Measurements from ENCODE around the gene NFX1. TPM values are rescaled to one million over a fixed set of nuclear protein-coding genes. Genes with fewer than 3 reads are reported as not detected.

Gene NFX1
- total and polyA plus RNA-seq, 9 of the 15 experiments (the other 6 are each of a cell fraction or from before 2014, with no cell fraction given) = 8.8 to 38.9 (median 26.8) TPM

- no peak for TF ChIP-seq ZBTB26 (CRISPR knock-in tag; IDR thresholded peaks at IDR 0.05)
- TF ChIP-seq HNRNPK (IDR thresholded peaks at IDR 0.05; ENCODE audit: low read depth, low read length, poor library complexity, severe bottlenecking) = no peak
- TF ChIP-seq POLR2A (conservative IDR thresholded peaks at IDR 0.05) = peak; percentile 67
- no peak for TF ChIP-seq SNAPC5 (CRISPR knock-in tag; IDR thresholded peaks at IDR 0.05)
- no peak for TF ChIP-seq MXD1 (CRISPR knock-in tag; IDR thresholded peaks at IDR 0.05; ENCODE audit: borderline replicate concordance, poor library complexity, severe bottlenecking)
- no peak for TF ChIP-seq AFF1 (IDR thresholded peaks at IDR 0.05; ENCODE audit: low read depth in 1 of 2, partially characterized antibody in 2 of 2)
- no peak for TF ChIP-seq ZNF253 (CRISPR knock-in tag; conservative IDR thresholded peaks at IDR 0.05)
- no peak for TF ChIP-seq RERE (CRISPR knock-in tag; IDR thresholded peaks at IDR 0.05; ENCODE audit: borderline replicate concordance)
- no peak for TF ChIP-seq ZBTB1 (CRISPR knock-in tag; IDR thresholded peaks at IDR 0.05; ENCODE audit: borderline replicate concordance, low read depth)
- no peak for TF ChIP-seq ZNF717 (CRISPR knock-in tag; IDR thresholded peaks at IDR 0.05)
- TF ChIP-seq ARID3A (IDR thresholded peaks at IDR 0.05; ENCODE audit: borderline replicate concordance, low read depth, low read length) = no peak
- no peak for TF ChIP-seq CHD1 (IDR thresholded peaks at IDR 0.05; ENCODE audit: low read length)
- TF ChIP-seq FOS (IDR thresholded peaks at IDR 0.05; ENCODE audit: extremely low read depth, insufficient read length) = no peak
Observed at GRCh38 chr9:33264473-33265177, 25.7 kb upstream of the NFX1 start, which contains the start of the genes BAG1 and CHMP5 (continued).

Measured in K562 (cell line).